ENCODE data around the gene HECW1. TPM values are rescaled to one million over a fixed set of nuclear protein-coding genes. Genes with fewer than 3 reads are reported as not detected.

Gene HECW1
- total RNA-seq, 1 donor from 2014 or later: not detected

- Mint-ChIP-seq H3K9me3 (no peaks in the 10 kb centered on the region), H3K4me3 (no peak overlapping the region), H3K36me3 (ENCODE audit: low read depth) (no peaks in the 10 kb centered on the region), H3K27ac (no peak overlapping the region), H3K27me3 (peaks cover 7% of the 10 kb centered on the region), H3K4me1 (no peaks in the 10 kb centered on the region)
- CTCF ChIA-PET: no interaction called here
- POLR2A ChIA-PET: no interaction called here
- DNase-seq (no peak), ATAC-seq (ENCODE audit: low read depth) (no peak)
- intact Hi-C loops (cut with micrococcal nuclease): no loop called here
- TF ChIP-seq CTCF (IDR thresholded peaks at IDR 0.05): no peak
Observed at GRCh38 chr7:43166686-43167085, 54.2 kb downstream of the HECW1 start.

DNA sequence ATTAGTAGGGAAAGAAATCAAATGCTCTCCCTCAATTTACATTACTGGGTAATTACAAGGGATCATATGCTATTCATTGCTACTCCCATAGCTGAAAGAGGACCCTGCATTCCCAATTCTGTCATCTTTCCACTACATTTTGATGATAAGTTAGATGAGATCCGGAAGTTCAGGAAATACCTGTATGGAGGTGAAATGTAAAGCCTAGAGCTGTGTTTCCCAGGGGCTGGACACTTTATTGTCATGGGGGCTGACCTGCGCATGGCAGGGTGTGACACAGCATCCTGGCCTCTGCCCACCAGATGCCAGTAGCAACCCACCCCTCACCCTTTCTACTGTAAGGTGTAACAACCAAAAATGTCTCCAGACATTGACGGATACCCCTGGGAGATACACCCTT, 56.6 kb downstream of the HECW1 start:
- H3K27ac Mint-ChIP-seq: no peak overlapping the region
- ChIA-PET CTCF (no interaction called here), POLR2A (no interaction called here)
- no peaks in the 10 kb centered on the region for H3K4me1 Mint-ChIP-seq
- no peak for DNase-seq
- intact Hi-C loops (cut with micrococcal nuclease): no loop called here
- H3K4me3 Mint-ChIP-seq: no peak overlapping the region
- ATAC-seq (ENCODE audit: low read depth): no peak
- no peaks in the 10 kb centered on the region for H3K27me3 Mint-ChIP-seq
- no peaks in the 10 kb centered on the region for H3K9me3 Mint-ChIP-seq
- no peaks in the 10 kb centered on the region for H3K36me3 Mint-ChIP-seq (ENCODE audit: low read depth)
- TF ChIP-seq CTCF (IDR thresholded peaks at IDR 0.05): no peak

DNA sequence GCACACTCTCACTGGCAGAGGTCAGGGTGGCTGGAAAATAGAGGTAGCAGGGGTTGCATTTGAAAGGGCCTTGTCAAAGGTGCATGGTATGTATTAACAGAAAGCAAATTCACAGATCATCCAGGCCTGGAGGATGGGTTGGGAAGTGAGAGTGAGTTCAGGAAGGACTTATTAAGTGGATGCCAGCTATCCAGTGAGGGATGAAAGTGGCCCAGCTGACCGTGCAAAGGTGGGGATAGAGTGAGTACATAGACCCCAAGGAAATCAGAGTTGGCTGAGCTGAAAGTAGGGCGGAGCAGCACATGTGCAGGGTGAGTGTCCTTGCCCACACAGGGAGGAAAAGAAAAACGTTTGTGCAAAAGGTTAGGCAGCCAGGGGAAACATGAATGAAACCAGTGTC, 58.1 kb downstream of the HECW1 start:
- no peak for DNase-seq
- H3K4me1 Mint-ChIP-seq: no peaks in the 10 kb centered on the region
- intact Hi-C loops (cut with micrococcal nuclease): no loop called here
- TF ChIP-seq CTCF (IDR thresholded peaks at IDR 0.05): no peak
- no peaks in the 10 kb centered on the region for H3K36me3 Mint-ChIP-seq (ENCODE audit: low read depth)
- no peak for ATAC-seq (ENCODE audit: low read depth)
- CTCF ChIA-PET: no interaction called here
- no peak overlapping the region for H3K4me3 Mint-ChIP-seq
- H3K27me3 Mint-ChIP-seq: no peaks in the 10 kb centered on the region
- no peak overlapping the region for H3K27ac Mint-ChIP-seq
- POLR2A ChIA-PET: no interaction called here
- no peaks in the 10 kb centered on the region for H3K9me3 Mint-ChIP-seq

GRCh38 chr7:43175570-43176200, 63.2 kb downstream of the HECW1 start:
- ATAC-seq (ENCODE audit: low read depth) (no peak), DNase-seq (no peak)
- Mint-ChIP-seq H3K36me3 (ENCODE audit: low read depth) (no peaks in the 10 kb centered on the region), H3K4me1 (no peaks in the 10 kb centered on the region), H3K4me3 (no peak overlapping the region), H3K27ac (no peak overlapping the region), H3K27me3 (no peaks in the 10 kb centered on the region), H3K9me3 (no peaks in the 10 kb centered on the region)
- CTCF ChIA-PET: no interaction called here
- intact Hi-C loops (cut with micrococcal nuclease): no loop called here
- TF ChIP-seq CTCF (IDR thresholded peaks at IDR 0.05): no peak
- POLR2A ChIA-PET: no interaction called here

DNA sequence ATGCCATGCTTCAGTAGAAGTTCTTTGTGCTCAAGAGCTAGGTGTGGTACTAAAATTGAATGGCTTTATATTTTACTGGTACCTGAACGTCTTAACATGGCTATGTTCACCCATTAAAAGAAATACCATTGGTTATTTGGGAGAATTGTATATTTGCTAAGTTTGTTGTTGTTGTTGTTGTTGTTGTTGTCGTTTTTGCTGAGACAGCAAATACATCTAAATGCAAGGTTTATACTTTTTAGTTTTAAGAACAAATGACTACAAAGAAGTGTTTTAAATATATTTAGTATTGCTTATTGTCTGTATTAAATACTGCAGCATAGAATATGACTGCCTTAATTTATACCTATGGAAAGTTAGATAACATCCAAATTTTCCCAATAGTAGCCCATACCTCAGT, 66.9 kb downstream of the HECW1 start:
- ChIA-PET POLR2A (no interaction called here), CTCF (no interaction called here)
- H3K4me1 Mint-ChIP-seq: no peaks in the 10 kb centered on the region
- intact Hi-C loops (cut with micrococcal nuclease): no loop called here
- H3K9me3 Mint-ChIP-seq: peaks cover 2% of the 10 kb centered on the region
- no peak for ATAC-seq (ENCODE audit: low read depth)
- H3K36me3 Mint-ChIP-seq (ENCODE audit: low read depth): no peaks in the 10 kb centered on the region
- no peaks in the 10 kb centered on the region for H3K27me3 Mint-ChIP-seq
- TF ChIP-seq CTCF (IDR thresholded peaks at IDR 0.05): no peak
- no peak for DNase-seq
- no peak overlapping the region for H3K27ac Mint-ChIP-seq
- no peak overlapping the region for H3K4me3 Mint-ChIP-seq
